ENCODE measurements around the gene FTSJ3. TPM values are rescaled to one million over a fixed set of nuclear protein-coding genes. Genes with fewer than 3 reads are reported as not detected.

Gene FTSJ3
- total and polyA plus RNA-seq, 2 donors from 2014 or later = 23.7 to 38.7 TPM

DNA sequence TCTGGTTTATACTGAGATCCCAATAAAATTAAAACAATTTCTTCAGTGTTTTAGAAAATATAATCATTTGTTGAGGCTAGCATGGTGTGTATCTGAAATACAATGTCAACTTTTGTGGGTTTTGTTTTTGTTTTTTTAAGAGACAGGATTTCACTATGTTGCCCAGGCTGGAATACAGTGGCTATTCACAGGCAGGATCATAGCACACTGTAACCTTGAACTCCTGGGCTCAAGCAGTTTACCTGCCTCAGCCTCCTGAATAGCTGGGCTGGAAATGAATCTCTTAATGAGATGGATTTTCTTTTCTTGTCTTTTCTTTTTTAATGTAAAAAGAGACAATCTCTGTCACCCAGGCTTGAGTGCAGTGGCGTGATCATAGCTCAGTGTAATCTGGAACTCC is 41.3 kb downstream of the FTSJ3 start:
- TF ChIP-seq, protein P1, sequence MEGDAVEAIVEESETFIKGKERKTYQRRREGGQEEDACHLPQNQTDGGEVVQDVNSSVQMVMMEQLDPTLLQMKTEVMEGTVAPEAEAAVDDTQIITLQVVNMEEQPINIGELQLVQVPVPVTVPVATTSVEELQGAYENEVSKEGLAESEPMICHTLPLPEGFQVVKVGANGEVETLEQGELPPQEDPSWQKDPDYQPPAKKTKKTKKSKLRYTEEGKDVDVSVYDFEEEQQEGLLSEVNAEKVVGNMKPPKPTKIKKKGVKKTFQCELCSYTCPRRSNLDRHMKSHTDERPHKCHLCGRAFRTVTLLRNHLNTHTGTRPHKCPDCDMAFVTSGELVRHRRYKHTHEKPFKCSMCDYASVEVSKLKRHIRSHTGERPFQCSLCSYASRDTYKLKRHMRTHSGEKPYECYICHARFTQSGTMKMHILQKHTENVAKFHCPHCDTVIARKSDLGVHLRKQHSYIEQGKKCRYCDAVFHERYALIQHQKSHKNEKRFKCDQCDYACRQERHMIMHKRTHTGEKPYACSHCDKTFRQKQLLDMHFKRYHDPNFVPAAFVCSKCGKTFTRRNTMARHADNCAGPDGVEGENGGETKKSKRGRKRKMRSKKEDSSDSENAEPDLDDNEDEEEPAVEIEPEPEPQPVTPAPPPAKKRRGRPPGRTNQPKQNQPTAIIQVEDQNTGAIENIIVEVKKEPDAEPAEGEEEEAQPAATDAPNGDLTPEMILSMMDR (IDR thresholded peaks at IDR 0.05; ENCODE audit: borderline replicate concordance, extremely low read depth, insufficient read depth) = no peak
- Histone ChIP-seq H3K4me1 (ENCODE audit: control insufficient read depth in 2 of 3, insufficient read depth in 2 of 3, low read depth in 1 of 3, low read length in 3 of 3) (peaks cover 0 to 2% (median 0%) of the 10 kb centered on the region in 3 donors), H3K27ac (ENCODE audit: low read depth in 2 of 2, low read length in 2 of 2) (no peak overlapping the region), H3K36me3 (ENCODE audit: control insufficient read depth in 2 of 3, insufficient read depth in 3 of 3, low read length in 3 of 3) (peaks cover 5 to 26% (median 11%) of the 10 kb centered on the region in 3 donors), H3K9ac (ENCODE audit: low read length in 3 of 3) (no peak overlapping the region), H3K27me3 (ENCODE audit: control insufficient read depth, insufficient read depth, low read length) (no peaks in the 10 kb centered on the region), H3K4me3 (ENCODE audit: low read length in 3 of 3) (no peak overlapping the region), H3K9me3 (ENCODE audit: control insufficient read depth in 2 of 3, insufficient read depth in 1 of 3, low read length in 3 of 3) (no peaks in the 10 kb centered on the region)
- FAIRE-seq (no peak), DNase-seq (no peak)
- intact Hi-C loops (cut with DNase I) = no loop called here

DNA sequence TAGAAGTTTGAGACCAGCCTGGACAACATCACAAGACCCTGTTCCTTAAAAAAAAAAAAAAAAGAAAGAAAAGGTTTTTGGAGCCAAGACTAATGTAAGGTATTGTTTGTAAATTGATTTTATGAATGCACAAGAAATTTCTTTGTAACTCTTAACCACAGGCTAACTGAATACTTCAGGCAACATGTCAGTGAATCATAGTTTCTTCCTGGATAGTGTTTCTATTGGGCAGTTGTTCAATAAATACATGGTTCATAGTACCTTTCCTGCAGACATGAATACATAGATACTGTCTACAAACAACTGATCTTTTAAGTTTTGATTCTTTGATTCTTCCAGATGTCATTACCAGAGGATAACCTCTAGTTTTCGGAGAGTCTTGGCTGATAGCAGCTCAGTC is 41.9 kb downstream of the FTSJ3 start:
- Histone ChIP-seq H3K4me3 (ENCODE audit: low read length in 3 of 3) (no peak overlapping the region), H3K36me3 (ENCODE audit: control insufficient read depth in 2 of 3, insufficient read depth in 3 of 3, low read length in 3 of 3) (peaks cover 5 to 26% (median 11%) of the 10 kb centered on the region in 3 donors), H3K27me3 (ENCODE audit: control insufficient read depth, insufficient read depth, low read length) (no peaks in the 10 kb centered on the region), H3K9ac (ENCODE audit: low read length in 3 of 3) (no peak overlapping the region), H3K27ac (ENCODE audit: low read depth in 2 of 2, low read length in 2 of 2) (no peak overlapping the region), H3K4me1 (ENCODE audit: control insufficient read depth in 2 of 3, insufficient read depth in 2 of 3, low read depth in 1 of 3, low read length in 3 of 3) (peaks cover 0 to 2% (median 0%) of the 10 kb centered on the region in 3 donors), H3K9me3 (ENCODE audit: control insufficient read depth in 2 of 3, insufficient read depth in 1 of 3, low read length in 3 of 3) (no peaks in the 10 kb centered on the region)
- no peak for DNase-seq
- TF ChIP-seq, protein P1 (IDR thresholded peaks at IDR 0.05; ENCODE audit: borderline replicate concordance, extremely low read depth, insufficient read depth) = no peak
- intact Hi-C loops (cut with DNase I) = no loop called here
- no peak for FAIRE-seq

DNA sequence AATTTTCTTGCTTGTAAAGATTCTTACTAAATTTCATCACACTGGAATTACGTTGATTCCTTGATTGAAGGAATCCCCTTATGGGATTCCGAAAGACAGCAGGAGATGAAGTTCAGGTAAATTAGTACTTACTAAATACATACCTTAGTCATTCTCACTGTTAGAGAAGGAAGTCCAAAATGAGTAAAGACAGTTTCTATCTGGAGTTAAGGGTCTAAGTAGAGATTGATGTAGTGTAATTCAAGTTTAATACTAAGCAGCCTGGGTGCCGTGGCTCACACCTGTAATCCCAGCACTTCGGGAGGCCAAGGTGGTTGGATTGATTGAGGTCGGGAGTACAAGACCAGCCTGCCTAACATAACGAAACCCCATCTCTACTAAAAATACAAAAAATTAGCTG is 43.9 kb downstream of the FTSJ3 start:
- Histone ChIP-seq H3K36me3 (ENCODE audit: control insufficient read depth in 2 of 3, insufficient read depth in 3 of 3, low read length in 3 of 3) (peaks cover 5 to 20% (median 12%) of the 10 kb centered on the region in 3 donors), H3K4me3 (ENCODE audit: low read length in 3 of 3) (no peak overlapping the region), H3K27me3 (ENCODE audit: control insufficient read depth, insufficient read depth, low read length) (no peaks in the 10 kb centered on the region), H3K27ac (ENCODE audit: low read depth in 2 of 2, low read length in 2 of 2) (no peak overlapping the region), H3K9me3 (ENCODE audit: control insufficient read depth in 2 of 3, insufficient read depth in 1 of 3, low read length in 3 of 3) (no peaks in the 10 kb centered on the region), H3K9ac (ENCODE audit: low read length in 3 of 3) (no peak overlapping the region), H3K4me1 (ENCODE audit: control insufficient read depth in 2 of 3, insufficient read depth in 2 of 3, low read depth in 1 of 3, low read length in 3 of 3) (peaks cover 0 to 2% (median 0%) of the 10 kb centered on the region in 3 donors)
- DNase-seq = no peak
- FAIRE-seq = no peak
- intact Hi-C loops (cut with DNase I) = no loop called here
- TF ChIP-seq, protein P1 (IDR thresholded peaks at IDR 0.05; ENCODE audit: borderline replicate concordance, extremely low read depth, insufficient read depth) = no peak

DNA sequence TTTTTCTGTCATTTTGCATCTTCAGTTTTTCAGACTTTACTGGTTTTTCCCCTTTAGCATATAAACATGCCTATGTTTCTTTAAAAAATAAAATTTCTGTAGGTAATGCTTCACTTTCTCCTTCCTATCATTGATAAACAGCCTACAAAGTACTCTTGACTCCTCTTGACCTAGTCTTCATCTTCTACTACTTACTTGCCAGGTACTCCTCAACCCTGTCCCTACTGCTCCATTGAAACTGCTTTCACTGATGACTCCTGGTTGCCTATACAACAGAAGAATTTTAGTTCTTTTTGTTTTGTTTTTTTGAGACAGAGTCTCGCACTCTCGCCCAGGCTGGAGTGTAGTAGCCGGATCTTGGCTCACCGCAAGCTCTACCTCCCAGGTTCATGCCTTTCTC is 46.5 kb downstream of the FTSJ3 start:
- peaks cover 0 to 4% (median 0%) of the 10 kb centered on the region in 3 donors for H3K4me1 ChIP-seq (ENCODE audit: control insufficient read depth in 2 of 3, insufficient read depth in 2 of 3, low read depth in 1 of 3, low read length in 3 of 3)
- no peaks in the 10 kb centered on the region for H3K27me3 ChIP-seq (ENCODE audit: control insufficient read depth, insufficient read depth, low read length)
- no peaks in the 10 kb centered on the region for H3K9me3 ChIP-seq (ENCODE audit: control insufficient read depth in 2 of 3, insufficient read depth in 1 of 3, low read length in 3 of 3)
- no peak overlapping the region for H3K27ac ChIP-seq (ENCODE audit: low read depth in 2 of 2, low read length in 2 of 2)
- FAIRE-seq (no peak), DNase-seq (no peak)
- H3K9ac ChIP-seq (ENCODE audit: low read length in 3 of 3) = no peak overlapping the region
- H3K36me3 ChIP-seq (ENCODE audit: control insufficient read depth in 2 of 3, insufficient read depth in 3 of 3, low read length in 3 of 3) = peaks cover 0 to 10% (median 6%) of the 10 kb centered on the region in 3 donors
- H3K4me3 ChIP-seq (ENCODE audit: low read length in 3 of 3) = no peak overlapping the region
- intact Hi-C loops (cut with DNase I) = no loop called here
- TF ChIP-seq, protein P1 (IDR thresholded peaks at IDR 0.05; ENCODE audit: borderline replicate concordance, extremely low read depth, insufficient read depth) = no peak
